Neuronal stem cell (in vitro differentiated cells): ENCODE data around the gene VEGFC.

Source experiments
- DNase-seq: peaks from one replicate; pipeline ENCODE4 v3.0.0-alpha.2; 2013; ENCODE audit warnings: low spot score
- H2AFZ ChIP-seq: one replicate; pipeline ENCODE4 v1.6.1; 2013; ENCODE audit warnings: mild to moderate bottlenecking, low read length, inconsistent platforms
- H2AK5ac ChIP-seq: 2 replicates; pipeline ENCODE4 v1.6.1; 2013; ENCODE audit warnings: low read depth, mild to moderate bottlenecking, inconsistent platforms, low read length, moderate library complexity, mixed read lengths
- H2BK120ac ChIP-seq: 2 replicates; pipeline ENCODE4 v1.6.1; 2013; ENCODE audit warnings: low read depth, mild to moderate bottlenecking, inconsistent platforms, low read length, moderate library complexity, mixed read lengths
- H2BK12ac ChIP-seq: one replicate; pipeline ENCODE4 v1.6.1; 2013; ENCODE audit warnings: low read length, inconsistent platforms
- H2BK15ac ChIP-seq: 2 replicates; pipeline ENCODE4 v1.6.1; 2013; ENCODE audit warnings: mild to moderate bottlenecking, low read length, inconsistent platforms, mixed read lengths
- H2BK5ac ChIP-seq: one replicate; pipeline ENCODE4 v1.6.1; 2013; ENCODE audit warnings: inconsistent platforms, mild to moderate bottlenecking, low read length, moderate library complexity
- H3K14ac ChIP-seq: one replicate; pipeline ENCODE4 v1.6.1; 2013; ENCODE audit warnings: low read length, inconsistent platforms
- H3K18ac ChIP-seq: 2 replicates; pipeline ENCODE4 v1.6.1; 2013; ENCODE audit warnings: low read length, inconsistent platforms
- H3K23ac ChIP-seq: 2 replicates; pipeline ENCODE4 v1.6.1; 2013; ENCODE audit warnings: low read depth, mild to moderate bottlenecking, mixed read lengths, low read length, inconsistent platforms; ENCODE audit not compliant: poor library complexity
- H3K27ac ChIP-seq: replicated peaks from 3 replicates; pipeline ENCODE4 v1.5.1; 2013; ENCODE audit warnings: low read length, inconsistent platforms
- H3K27me3 ChIP-seq, 3 experiments: 2 replicates each; pipeline ENCODE4 v1.6.1; 2013; ENCODE audit warnings: low read length in 3 of 3, mild to moderate bottlenecking in 2 of 3, inconsistent platforms in 1 of 3, low read depth in 1 of 3, mixed read lengths in 1 of 3, moderate library complexity in 1 of 3; ENCODE audit not compliant: control insufficient read depth in 3 of 3, insufficient read depth in 3 of 3
- H3K36me3 ChIP-seq, 2 donors: replicated peaks in 1 of 2; 2 replicates each; pipeline ENCODE4 v1.6.1; 2013; ENCODE audit warnings: low read length in 2 of 2; ENCODE audit not compliant: control insufficient read depth in 2 of 2, insufficient read depth in 2 of 2
- H3K4ac ChIP-seq: 2 replicates; pipeline ENCODE4 v1.6.1; 2013; ENCODE audit warnings: inconsistent platforms, mild to moderate bottlenecking, low read length, moderate library complexity
- H3K4me1 ChIP-seq, 2 donors: 1 replicate in 1 of 2; 2 replicates in 1 of 2; pipeline ENCODE4 v1.6.1; 2013; ENCODE audit warnings: low read length in 2 of 2, low read depth in 1 of 2; ENCODE audit not compliant: control insufficient read depth in 2 of 2, insufficient read depth in 1 of 2
- H3K4me2 ChIP-seq: one replicate; pipeline ENCODE4 v1.6.1; 2013; ENCODE audit warnings: mild to moderate bottlenecking, low read length, inconsistent platforms; ENCODE audit not compliant: insufficient read depth, poor library complexity, severe bottlenecking
- H3K4me3 ChIP-seq, 2 donors: 2 replicates each; pipeline ENCODE4 v1.5.1; 2013; ENCODE audit warnings: low read length in 2 of 2, mild to moderate bottlenecking in 2 of 2, inconsistent platforms in 1 of 2, moderate library complexity in 1 of 2
- H3K79me1 ChIP-seq: one replicate; pipeline ENCODE4 v1.6.1; 2013; ENCODE audit warnings: low read depth, mild to moderate bottlenecking, inconsistent platforms, low read length, moderate library complexity
- H3K9ac ChIP-seq: one replicate; pipeline ENCODE4 v1.6.1; 2013; ENCODE audit warnings: mild to moderate bottlenecking, low read depth, low read length, inconsistent platforms; ENCODE audit not compliant: poor library complexity
- H3K9me3 ChIP-seq, 2 donors: replicated peaks in 1 of 2; 2 replicates each; pipeline versions ENCODE3 to v1.6.1; 2013; ENCODE audit warnings: low read length in 2 of 2, mild to moderate bottlenecking in 2 of 2, inconsistent platforms in 1 of 2, low read depth in 1 of 2, mixed read lengths in 1 of 2, moderate library complexity in 1 of 2; ENCODE audit not compliant: control insufficient read depth in 2 of 2, insufficient read depth in 1 of 2
- H4K8ac ChIP-seq: one replicate; pipeline ENCODE4 v1.6.1; 2013; ENCODE audit warnings: low read depth, mild to moderate bottlenecking, inconsistent platforms, low read length, moderate library complexity
- H4K91ac ChIP-seq: one replicate; pipeline ENCODE4 v1.6.1; 2013; ENCODE audit warnings: low read length, low read depth, mild to moderate bottlenecking, inconsistent platforms; ENCODE audit not compliant: poor library complexity
- WGBS, 2 donors: extraction: QIAGEN DNeasy Blood & Tissue Kit; methylation state at CpG; one replicate each; pipeline ENCODE4 v1.1.7; 2013; ENCODE audit warnings: missing lambda C conversion rate in 2 of 2, mixed read lengths in 1 of 2; ENCODE audit not compliant: insufficient read length in 2 of 2, insufficient replicate concordance in 1 of 2; ENCODE audit errors: extremely low coverage in 2 of 2; 5-methylcytosine and 5-hydroxymethylcytosine counted together

VEGFC gene

DNA sequence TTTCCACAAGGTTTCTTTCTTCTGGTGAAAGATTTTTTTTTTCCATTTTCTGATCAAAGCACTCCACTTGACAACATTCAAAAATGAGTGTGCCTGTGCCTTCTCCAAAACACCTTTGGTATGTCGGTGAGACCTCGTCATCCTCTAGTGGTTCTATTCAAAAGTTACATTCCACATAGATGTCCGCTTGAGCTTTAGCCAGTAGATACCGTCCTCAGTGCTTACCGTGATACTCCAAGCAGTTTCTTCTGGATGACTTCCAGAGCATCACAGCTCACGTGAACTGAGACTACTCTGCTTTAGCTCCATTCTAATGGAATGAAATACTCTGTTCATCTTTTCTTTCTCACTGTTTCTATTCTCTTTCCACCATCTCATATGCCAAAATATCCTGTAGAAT, 38.2 kb upstream of the VEGFC start:
- Histone ChIP-seq H2BK15ac (no peak overlapping the region), H3K9ac (no peak overlapping the region), H3K4ac (no peak overlapping the region), H3K14ac (no peak overlapping the region), H4K91ac (no peak overlapping the region), H4K8ac (no peak overlapping the region), H2BK120ac (no peak overlapping the region), H3K4me3 (no peak overlapping the region), H2AK5ac (no peak overlapping the region), H3K4me2 (no peak overlapping the region), H2BK12ac (no peak overlapping the region), H3K23ac (no peak overlapping the region), H2BK5ac (no peak overlapping the region), H3K9me3 (no peaks in the 10 kb centered on the region), H3K4me1 (no peaks in the 10 kb centered on the region), H2AFZ (no peak overlapping the region), H3K27me3 (no peaks in the 10 kb centered on the region), H3K79me1 (no peaks in the 10 kb centered on the region), H3K27ac (no peak overlapping the region), H3K18ac (no peak overlapping the region), H3K36me3 (no peaks in the 10 kb centered on the region)
- no peak for DNase-seq
- no CpG with 5 or more reads among the region's 6 CpGs for WGBS, 2 donors

DNA sequence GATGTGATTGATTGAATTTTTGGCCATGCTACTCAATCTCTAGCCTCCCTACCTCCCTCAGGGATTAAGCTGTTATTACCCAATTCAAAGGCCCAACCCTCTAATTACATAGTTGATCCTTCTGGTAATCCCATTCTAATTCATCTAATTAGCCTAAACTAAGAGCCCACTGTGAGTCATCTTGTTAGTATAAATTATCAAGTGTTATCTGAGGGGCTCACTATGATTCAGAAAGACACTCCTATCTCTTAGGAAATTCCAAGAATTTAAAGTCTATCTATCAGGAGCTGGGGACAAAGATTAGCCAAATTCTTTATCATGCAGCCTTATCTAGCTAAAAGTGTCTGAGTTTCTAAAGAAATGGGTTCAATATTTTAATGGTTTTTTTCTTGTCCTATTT, 32.9 kb upstream of the VEGFC start:
- no peaks in the 10 kb centered on the region for H3K9me3 ChIP-seq
- no peak overlapping the region for H4K91ac ChIP-seq
- H3K27ac ChIP-seq, result no peak overlapping the region
- no peak overlapping the region for H4K8ac ChIP-seq
- DNase-seq, result no peak
- H3K18ac ChIP-seq, result no peak overlapping the region
- H2BK5ac ChIP-seq, result no peak overlapping the region
- H3K27me3 ChIP-seq, result no peaks in the 10 kb centered on the region
- no peak overlapping the region for H3K4ac ChIP-seq
- H3K79me1 ChIP-seq, result no peaks in the 10 kb centered on the region
- H2BK12ac ChIP-seq, result no peak overlapping the region
- no peak overlapping the region for H2AK5ac ChIP-seq
- H3K4me1 ChIP-seq, result no peaks in the 10 kb centered on the region
- no peak overlapping the region for H3K14ac ChIP-seq
- H3K9ac ChIP-seq, result no peak overlapping the region
- no peak overlapping the region for H2BK120ac ChIP-seq
- H3K23ac ChIP-seq, result no peak overlapping the region
- no peaks in the 10 kb centered on the region for H3K36me3 ChIP-seq
- no peak overlapping the region for H2AFZ ChIP-seq
- no peak overlapping the region for H2BK15ac ChIP-seq
- H3K4me2 ChIP-seq, result no peak overlapping the region
- no peak overlapping the region for H3K4me3 ChIP-seq

DNA sequence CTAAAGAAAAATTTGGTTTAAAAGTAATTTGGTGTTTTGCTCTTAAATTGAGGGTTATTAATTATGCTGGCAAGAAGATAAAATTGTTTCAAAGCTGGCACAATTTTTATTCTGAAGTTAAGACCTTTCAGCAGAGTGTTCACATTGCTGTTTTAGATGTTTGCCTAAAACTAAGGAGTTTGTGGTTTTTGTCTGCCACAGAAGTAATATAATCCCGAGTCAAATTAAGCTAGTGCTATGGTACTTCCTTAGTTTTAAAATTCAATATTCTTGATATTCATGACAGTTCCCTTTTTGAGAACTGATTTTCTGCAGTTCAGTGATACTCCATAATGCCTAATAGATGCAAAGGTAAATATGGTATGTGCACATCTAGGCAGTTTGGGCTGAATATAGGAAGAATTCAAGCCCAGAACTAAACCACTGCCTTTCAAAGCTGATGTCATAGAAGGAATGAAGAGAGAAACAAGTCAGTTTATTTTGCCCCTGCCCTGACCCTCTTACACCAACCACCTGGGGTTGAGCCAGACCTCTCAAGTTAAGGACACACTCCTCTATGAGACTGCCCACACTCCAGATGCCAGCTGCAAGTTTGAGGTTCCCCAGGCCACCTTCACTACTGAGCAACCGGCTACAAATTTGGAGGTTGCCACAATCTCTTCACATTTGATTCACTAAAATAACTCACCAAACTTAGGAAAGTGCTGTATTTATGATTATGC, 32.1 kb upstream of the VEGFC start:
- no peak overlapping the region for H3K23ac ChIP-seq
- H2AFZ ChIP-seq, result no peak overlapping the region
- no peak overlapping the region for H4K8ac ChIP-seq
- no peak overlapping the region for H2BK120ac ChIP-seq
- H3K4me1 ChIP-seq, result no peaks in the 10 kb centered on the region
- H3K36me3 ChIP-seq, result no peaks in the 10 kb centered on the region
- H2BK12ac ChIP-seq, result no peak overlapping the region
- no peak overlapping the region for H3K27ac ChIP-seq
- H3K9me3 ChIP-seq, result no peaks in the 10 kb centered on the region
- H3K14ac ChIP-seq, result no peak overlapping the region
- DNase-seq, result no peak
- no peak overlapping the region for H3K9ac ChIP-seq
- no CpG with 5 or more reads among the region's 2 CpGs for WGBS, 2 donors
- no peak overlapping the region for H3K4me2 ChIP-seq
- no peak overlapping the region for H4K91ac ChIP-seq
- H3K4ac ChIP-seq, result no peak overlapping the region
- H2AK5ac ChIP-seq, result no peak overlapping the region
- no peak overlapping the region for H3K4me3 ChIP-seq
- no peak overlapping the region for H3K18ac ChIP-seq
- H3K79me1 ChIP-seq, result no peaks in the 10 kb centered on the region
- H2BK5ac ChIP-seq, result no peak overlapping the region
- H3K27me3 ChIP-seq, result no peaks in the 10 kb centered on the region
- no peak overlapping the region for H2BK15ac ChIP-seq

DNA sequence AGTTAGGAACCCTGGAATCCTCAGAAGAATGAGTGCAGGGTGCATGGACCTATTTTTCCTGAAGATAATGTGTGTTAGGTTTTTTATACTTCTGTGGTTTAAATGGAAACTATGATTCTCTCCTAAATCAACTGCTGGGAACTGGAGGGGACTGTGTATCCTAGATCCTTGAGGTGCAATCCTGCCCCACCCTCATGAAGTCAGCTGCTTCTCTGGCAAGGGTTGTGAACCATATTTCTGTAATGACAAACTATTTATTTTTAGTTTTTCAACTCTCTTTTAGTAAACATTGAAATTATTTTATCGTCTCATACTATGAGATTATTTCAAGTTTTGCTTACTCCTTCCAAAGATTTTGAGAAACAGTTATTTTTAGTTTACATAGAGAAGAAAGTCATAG, 25.8 kb upstream of the VEGFC start:
- Histone ChIP-seq H3K27ac (no peak overlapping the region), H3K4me2 (no peak overlapping the region), H3K79me1 (no peaks in the 10 kb centered on the region), H3K4ac (no peak overlapping the region), H2AK5ac (no peak overlapping the region), H3K4me3 (no peak overlapping the region), H4K91ac (no peak overlapping the region), H2BK12ac (no peak overlapping the region), H3K9ac (no peak overlapping the region), H2BK15ac (no peak overlapping the region), H3K9me3 (no peaks in the 10 kb centered on the region), H3K23ac (no peak overlapping the region), H3K4me1 (no peaks in the 10 kb centered on the region), H4K8ac (no peak overlapping the region), H3K36me3 (no peaks in the 10 kb centered on the region), H3K14ac (no peak overlapping the region), H2BK5ac (no peak overlapping the region), H2BK120ac (no peak overlapping the region), H3K27me3 (no peaks in the 10 kb centered on the region), H3K18ac (no peak overlapping the region), H2AFZ (no peak overlapping the region)
- WGBS, 2 donors, result no CpG with 5 or more reads among the region's 1 CpG
- DNase-seq, result no peak
